Left lung (tissue), 10 donors: ENCODE measurements around the gene ANXA5. TPM values are rescaled to one million over a fixed set of nuclear protein-coding genes. Genes with fewer than 3 reads are reported as not detected.

Experiments used
- ATAC-seq: fragments of 200-7000 bp; cut with Tn5 transposase; one replicate; pipeline ENCODE4 v1.9.1; 2020; ENCODE audit warnings: moderate library complexity
- DNase-seq, 4 donors: peaks; one replicate each; pipeline ENCODE4 v3.0.0-alpha.2; 2013 to 2020
- H3K27ac ChIP-seq, 2 donors: fragments of 200-600 bp; sonication (generic) in 1 of 2; one replicate each; pipeline versions ENCODE4 v1.5.0 to v1.8.0; 2020 to 2021
- H3K27me3 ChIP-seq, 2 donors: fragments of 200-600 bp; sonication (generic) in 1 of 2; one replicate each; pipeline versions ENCODE4 v1.5.0 to v1.8.0; 2020 to 2021
- H3K36me3 ChIP-seq, 2 donors: fragments of 200-600 bp; sonication (generic) in 1 of 2; one replicate each; pipeline versions ENCODE4 v1.5.0 to v1.8.0; 2020 to 2021
- H3K4me1 ChIP-seq, 2 donors: fragments of 200-600 bp; one replicate each; pipeline ENCODE4 v1.8.0; 2021
- H3K4me3 ChIP-seq, 2 donors: fragments of 200-600 bp; sonication (generic) in 1 of 2; one replicate each; pipeline versions ENCODE4 v1.5.0 to v1.8.0; 2020 to 2021; ENCODE audit warnings: mild to moderate bottlenecking in 1 of 2
- H3K9me3 ChIP-seq, 2 donors: fragments of 200-600 bp; sonication (generic) in 1 of 2; one replicate each; pipeline versions ENCODE4 v1.5.0 to v1.8.0; 2020 to 2021
- intact Hi-C, 2 donors: fragments of 100-400 bp; cut with DNase I; formaldehyde crosslinking; loops; one replicate each; pipeline versions ENCODE4 v1.11.2 to v1.14.2; 2022
- polyA plus RNA-seq, 6 donors: library from polyadenylated mRNA; unstranded; fragments of 120-200 nt; gene quantifications; one replicate each; pipeline ENCODE4 v1.2.1, GENCODE V29; 2013; ENCODE audit not compliant: insufficient read length in 6 of 6
- total RNA-seq, 2 donors: library from RNA; stranded (reverse); fragmentation: NEBNext Ultra II Directional; extraction: Animal tissue kit (Norgen Biotek cat#: 25700); gene quantifications; one replicate each; pipeline ENCODE4 v1.2.1, GENCODE V29; 2021
- TF ChIP-seq, protein P1 (sequence below), 2 donors: fragments of 200-600 bp; sonication (generic) in 1 of 2; IDR thresholded peaks; one replicate each; pipeline versions ENCODE4 v1.5.0 to v1.8.0; 2021; ENCODE audit warnings: antibody characterized with exemption in 2 of 2
- donor health status: DM: no; HTN: yes; CAD: no.
- donor health status: DM: no; HTN: no; CAD: no.

ANXA5 gene
- total and polyA plus RNA-seq, 8 donors = 565 to 725 (median 646) TPM

DNA sequence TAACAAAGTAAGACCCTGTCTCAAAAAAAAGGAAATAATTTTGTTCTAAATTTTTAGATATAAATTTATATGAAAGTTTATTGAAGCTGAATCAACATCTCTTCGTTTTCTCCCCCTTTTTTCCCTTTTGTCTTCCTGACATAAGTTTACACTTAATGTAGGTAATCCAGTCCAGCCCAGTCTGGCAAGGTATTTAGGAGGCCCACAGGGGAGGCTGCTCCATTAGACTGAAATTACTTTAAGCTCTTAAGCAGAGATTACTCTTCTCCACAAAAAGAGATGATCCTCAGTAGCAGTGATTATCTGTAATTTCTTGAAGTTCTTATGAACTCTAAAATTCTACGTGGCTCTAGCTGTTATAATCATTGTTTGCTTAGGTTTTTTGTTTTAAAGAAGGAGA, 46.0 kb downstream of the ANXA5 start:
- Histone ChIP-seq H3K4me3 (no peak overlapping the region), H3K27ac (no peak overlapping the region), H3K4me1 (no peaks in the 10 kb centered on the region), H3K36me3 (no peaks in the 10 kb centered on the region), H3K27me3 (no peaks in the 10 kb centered on the region), H3K9me3 (no peaks in the 10 kb centered on the region)
- TF ChIP-seq, protein P1, sequence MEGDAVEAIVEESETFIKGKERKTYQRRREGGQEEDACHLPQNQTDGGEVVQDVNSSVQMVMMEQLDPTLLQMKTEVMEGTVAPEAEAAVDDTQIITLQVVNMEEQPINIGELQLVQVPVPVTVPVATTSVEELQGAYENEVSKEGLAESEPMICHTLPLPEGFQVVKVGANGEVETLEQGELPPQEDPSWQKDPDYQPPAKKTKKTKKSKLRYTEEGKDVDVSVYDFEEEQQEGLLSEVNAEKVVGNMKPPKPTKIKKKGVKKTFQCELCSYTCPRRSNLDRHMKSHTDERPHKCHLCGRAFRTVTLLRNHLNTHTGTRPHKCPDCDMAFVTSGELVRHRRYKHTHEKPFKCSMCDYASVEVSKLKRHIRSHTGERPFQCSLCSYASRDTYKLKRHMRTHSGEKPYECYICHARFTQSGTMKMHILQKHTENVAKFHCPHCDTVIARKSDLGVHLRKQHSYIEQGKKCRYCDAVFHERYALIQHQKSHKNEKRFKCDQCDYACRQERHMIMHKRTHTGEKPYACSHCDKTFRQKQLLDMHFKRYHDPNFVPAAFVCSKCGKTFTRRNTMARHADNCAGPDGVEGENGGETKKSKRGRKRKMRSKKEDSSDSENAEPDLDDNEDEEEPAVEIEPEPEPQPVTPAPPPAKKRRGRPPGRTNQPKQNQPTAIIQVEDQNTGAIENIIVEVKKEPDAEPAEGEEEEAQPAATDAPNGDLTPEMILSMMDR (IDR thresholded peaks at IDR 0.05) = no peak
- no peak for DNase-seq
- no peak for ATAC-seq
- intact Hi-C loops = loop anchor here (10.0 kb wide), 3 partner anchors 176 to 276 kb away; no protein-coding TSS in a partner anchor

DNA sequence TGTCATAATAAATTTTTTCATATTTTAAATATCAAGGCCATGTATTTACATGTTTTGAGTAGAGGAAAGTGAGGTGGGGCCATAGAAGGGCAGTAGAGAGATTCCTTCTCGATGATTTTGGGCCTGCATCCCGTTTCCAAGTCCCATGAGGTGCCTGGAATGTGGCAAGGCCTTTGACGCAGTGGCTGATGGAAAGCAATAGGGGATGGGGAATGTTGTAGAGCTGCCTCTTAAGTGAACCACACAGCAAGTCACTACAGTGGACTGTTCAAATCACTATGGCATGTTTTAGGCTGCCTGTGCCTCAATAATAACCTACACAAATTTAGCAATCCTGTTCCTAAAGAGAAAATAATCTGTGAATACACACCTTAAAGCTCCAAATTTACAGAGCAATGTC, 48.3 kb downstream of the ANXA5 start:
- Histone ChIP-seq H3K4me3 (no peak overlapping the region), H3K36me3 (no peaks in the 10 kb centered on the region), H3K27me3 (no peaks in the 10 kb centered on the region), H3K27ac (no peak overlapping the region), H3K4me1 (no peaks in the 10 kb centered on the region), H3K9me3 (no peaks in the 10 kb centered on the region)
- ATAC-seq (no peak), DNase-seq (no peak)
- intact Hi-C loops = no loop called here
- TF ChIP-seq, protein P1 (IDR thresholded peaks at IDR 0.05) = no peak

DNA sequence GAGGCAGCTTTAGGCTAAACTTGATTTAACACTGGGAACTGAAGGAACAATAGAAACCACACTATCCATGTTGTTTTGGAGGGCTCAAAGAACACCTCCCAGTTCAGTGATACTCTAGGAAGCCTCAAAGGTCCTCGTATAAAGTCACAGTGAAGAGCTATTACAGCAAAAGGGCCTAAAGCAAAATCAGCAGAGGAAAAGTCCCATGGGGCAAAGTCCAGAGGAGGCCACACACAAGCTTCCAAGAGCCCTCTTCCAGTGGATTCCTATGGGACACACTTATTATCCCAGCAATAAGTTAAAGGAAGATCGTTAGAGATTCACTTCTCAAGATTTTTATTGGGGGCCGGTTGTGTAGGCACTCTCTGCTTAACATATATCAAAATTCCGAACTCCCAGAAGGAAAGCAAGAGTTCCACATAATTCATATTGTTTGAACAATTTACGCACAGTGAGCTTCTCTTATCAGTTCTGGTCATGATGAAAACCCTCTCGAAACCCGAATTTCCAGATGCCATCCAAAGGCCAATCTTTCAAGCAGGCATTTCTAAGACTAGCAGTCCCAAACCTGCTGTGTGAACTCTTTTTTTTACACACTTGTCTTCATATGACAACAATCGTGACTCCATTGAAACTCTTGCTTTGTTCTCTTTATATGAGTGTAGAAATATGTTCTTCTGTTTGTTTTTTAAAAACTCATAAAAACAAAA, 53.7 kb downstream of the ANXA5 start:
- TF ChIP-seq, protein P1 (IDR thresholded peaks at IDR 0.05) = no peak

DNA sequence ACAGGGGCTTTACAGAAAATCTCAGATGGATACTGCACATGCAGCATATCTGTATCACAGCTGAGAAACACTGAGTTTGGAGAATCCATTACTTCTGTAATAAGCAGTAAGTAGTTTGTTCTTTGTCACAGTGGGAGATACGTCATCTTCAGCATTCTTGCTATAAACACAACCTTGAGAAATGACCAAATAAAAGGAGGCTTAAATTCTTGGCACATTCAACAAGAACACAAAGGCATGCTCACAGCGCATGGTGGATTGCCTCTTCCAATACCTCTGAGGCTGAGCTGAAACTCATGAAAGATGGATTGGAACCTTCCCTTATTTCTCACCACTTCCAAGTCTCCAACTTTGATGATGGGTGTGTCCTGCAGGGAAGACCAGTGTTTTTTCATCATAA, 54.5 kb downstream of the ANXA5 start:
- Histone ChIP-seq H3K27me3 (no peaks in the 10 kb centered on the region), H3K4me1 (no peaks in the 10 kb centered on the region), H3K27ac (no peak overlapping the region), H3K4me3 (no peak overlapping the region), H3K36me3 (no peaks in the 10 kb centered on the region), H3K9me3 (no peaks in the 10 kb centered on the region)
- DNase-seq = no peak
- no peak for ATAC-seq
- intact Hi-C loops = no loop called here
- TF ChIP-seq, protein P1 (IDR thresholded peaks at IDR 0.05) = no peak

More for the DNA sequence above, 53.7 kb downstream of the ANXA5 start:
- Histone ChIP-seq H3K27ac (no peak overlapping the region), H3K36me3 (no peaks in the 10 kb centered on the region), H3K4me1 (no peaks in the 10 kb centered on the region), H3K27me3 (no peaks in the 10 kb centered on the region), H3K9me3 (no peaks in the 10 kb centered on the region), H3K4me3 (no peak overlapping the region)
- intact Hi-C loops = no loop called here
- ATAC-seq (no peak), DNase-seq (no peak)

DNA sequence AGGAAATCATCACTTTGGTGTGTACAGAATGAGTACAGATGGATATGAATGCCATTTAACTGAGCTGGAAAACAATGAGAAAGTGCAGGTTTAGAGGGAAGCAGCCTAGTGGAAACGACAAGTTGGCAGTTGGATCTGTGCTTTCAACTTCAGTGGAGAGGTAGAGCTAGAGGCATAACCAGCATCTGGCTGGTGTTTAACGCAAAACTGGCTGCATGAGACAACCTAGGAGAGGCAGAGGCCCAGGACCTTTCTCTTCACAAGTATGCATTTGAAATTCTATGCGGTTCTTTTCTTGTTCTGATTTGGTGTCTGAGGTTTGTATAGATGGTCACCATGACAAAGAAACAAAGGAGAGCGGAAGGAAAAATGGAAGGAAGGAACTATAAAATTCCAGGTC, 63.1 kb downstream of the ANXA5 start:
- no peaks in the 10 kb centered on the region for H3K27me3 ChIP-seq
- intact Hi-C loops = no loop called here
- H3K4me1 ChIP-seq = no peaks in the 10 kb centered on the region
- no peak overlapping the region for H3K27ac ChIP-seq
- TF ChIP-seq, protein P1 (IDR thresholded peaks at IDR 0.05) = no peak
- H3K4me3 ChIP-seq = no peak overlapping the region
- H3K36me3 ChIP-seq = no peaks in the 10 kb centered on the region
- DNase-seq (no peak), ATAC-seq (no peak)
- no peaks in the 10 kb centered on the region for H3K9me3 ChIP-seq
